ENCODE results near the gene RBM5.

DNA sequence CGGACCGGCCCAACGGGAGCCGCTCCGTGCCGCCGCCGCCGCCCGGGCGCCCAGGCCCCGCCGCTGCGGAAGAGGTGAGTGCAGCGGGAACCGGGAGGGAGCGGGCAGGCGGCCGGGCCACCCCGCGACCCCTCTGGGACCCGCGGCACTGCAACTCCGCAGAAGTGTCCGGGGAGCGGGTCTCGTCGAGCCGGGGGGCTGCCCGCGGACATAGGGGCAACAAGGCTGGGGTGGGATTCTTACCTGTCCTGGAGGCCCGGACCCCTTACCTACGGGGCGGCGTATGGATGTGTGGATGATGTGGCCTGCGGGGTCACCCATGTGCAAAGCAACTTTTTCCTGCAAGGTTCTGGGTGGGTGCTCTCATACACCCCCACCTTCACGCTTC, 66.8 kb downstream of the RBM5 start:
- no peak for TF ChIP-seq CTCF (IDR thresholded peaks at IDR 0.05; ENCODE audit: low read length)
- no peak for TF ChIP-seq EZH2 (IDR thresholded peaks at IDR 0.05; ENCODE audit: borderline replicate concordance, low read length)

Data from OCI-LY1 (cell line).